Lung (tissue), 12 donors: ENCODE data around the gene TMEM52. TPM values are rescaled to one million over a fixed set of nuclear protein-coding genes. Genes with fewer than 3 reads are reported as not detected.

ENCODE experiments used
- ATAC-seq: fragments of 200-7000 bp; cut with Tn5 transposase; one replicate; pipeline ENCODE4 v1.9.1; 2020; ENCODE audit warnings: moderate number of reproducible peaks; ENCODE audit not compliant: insufficient read depth, low FRiP score
- DNase-seq, 3 donors: peaks; one replicate each; pipeline ENCODE4 v3.0.0-alpha.2; 2013 to 2017
- H3K27ac ChIP-seq, 2 donors: one replicate each; pipeline ENCODE4 v1.5.1; 2013; ENCODE audit warnings: mild to moderate bottlenecking in 2 of 2, moderate library complexity in 2 of 2, control low read depth in 1 of 2, inconsistent platforms in 1 of 2, low read depth in 1 of 2, low read length in 1 of 2
- H3K27me3 ChIP-seq, 3 donors: one replicate each; pipeline ENCODE4 v1.5.1; 2013; ENCODE audit warnings: low read length in 2 of 3; ENCODE audit not compliant: control insufficient read depth in 3 of 3, insufficient read depth in 3 of 3
- H3K36me3 ChIP-seq, 4 donors: one replicate each; pipeline ENCODE4 v1.5.1; 2013; ENCODE audit warnings: low read length in 4 of 4, mild to moderate bottlenecking in 1 of 4, moderate library complexity in 1 of 4; ENCODE audit not compliant: control insufficient read depth in 4 of 4, insufficient read depth in 4 of 4
- H3K4me1 ChIP-seq, 5 donors: one replicate each; pipeline ENCODE4 v1.5.1; 2013; ENCODE audit warnings: low read length in 5 of 5, mild to moderate bottlenecking in 2 of 5, moderate library complexity in 1 of 5; ENCODE audit not compliant: control insufficient read depth in 5 of 5, insufficient read depth in 5 of 5
- H3K4me3 ChIP-seq: one replicate; pipeline ENCODE4 v1.5.1; 2013; ENCODE audit warnings: mild to moderate bottlenecking, control low read depth, moderate library complexity
- H3K9ac ChIP-seq, 2 donors: one replicate each; pipeline ENCODE4 v1.5.1; 2013; ENCODE audit warnings: low read length in 2 of 2, control low read depth in 1 of 2; ENCODE audit not compliant: insufficient read depth in 1 of 2
- H3K9me3 ChIP-seq, 4 donors: one replicate each; pipeline ENCODE4 v1.5.1; 2013; ENCODE audit warnings: low read length in 3 of 4, mild to moderate bottlenecking in 1 of 4, moderate library complexity in 1 of 4; ENCODE audit not compliant: control insufficient read depth in 4 of 4, insufficient read depth in 3 of 4
- WGBS, 2 donors: extraction: QIAGEN DNeasy Blood & Tissue Kit; methylation state at CpG; one replicate each; pipeline ENCODE4 v1.1.7; 2013; 5-methylcytosine and 5-hydroxymethylcytosine counted together
- polyA plus RNA-seq, 2 donors: library from polyadenylated mRNA; stranded (reverse); fragments of 200-250 nt; gene quantifications; one replicate each; pipeline ENCODE4 v1.2.1, GENCODE V29; 2013
- total RNA-seq, 2 donors: library from RNA; depleted of rRNA in 1 of 2; stranded (reverse); fragments of >200 nt in 1 of 2; gene quantifications; one replicate each; pipeline ENCODE4 v1.2.1, GENCODE V29; 2014 to 2021
- TF ChIP-seq, protein P1 (sequence below): IDR thresholded peaks from 2 replicates; pipeline ENCODE4 v1.5.1; 2012; ENCODE audit warnings: mild to moderate bottlenecking; ENCODE audit errors: control extremely low read depth, extremely low read depth
- donor health status: control.
- donor health status: control.
- donor health status: Bipolar disorder and iron deficiency.
- donor health status: healthy.
- donor health status: DM: yes; HTN: yes; CAD: no.

The TMEM52 gene
- total and polyA plus RNA-seq, 4 donors = 2.8 to 6.1 (median 3.1) TPM; not detected in 1

DNA sequence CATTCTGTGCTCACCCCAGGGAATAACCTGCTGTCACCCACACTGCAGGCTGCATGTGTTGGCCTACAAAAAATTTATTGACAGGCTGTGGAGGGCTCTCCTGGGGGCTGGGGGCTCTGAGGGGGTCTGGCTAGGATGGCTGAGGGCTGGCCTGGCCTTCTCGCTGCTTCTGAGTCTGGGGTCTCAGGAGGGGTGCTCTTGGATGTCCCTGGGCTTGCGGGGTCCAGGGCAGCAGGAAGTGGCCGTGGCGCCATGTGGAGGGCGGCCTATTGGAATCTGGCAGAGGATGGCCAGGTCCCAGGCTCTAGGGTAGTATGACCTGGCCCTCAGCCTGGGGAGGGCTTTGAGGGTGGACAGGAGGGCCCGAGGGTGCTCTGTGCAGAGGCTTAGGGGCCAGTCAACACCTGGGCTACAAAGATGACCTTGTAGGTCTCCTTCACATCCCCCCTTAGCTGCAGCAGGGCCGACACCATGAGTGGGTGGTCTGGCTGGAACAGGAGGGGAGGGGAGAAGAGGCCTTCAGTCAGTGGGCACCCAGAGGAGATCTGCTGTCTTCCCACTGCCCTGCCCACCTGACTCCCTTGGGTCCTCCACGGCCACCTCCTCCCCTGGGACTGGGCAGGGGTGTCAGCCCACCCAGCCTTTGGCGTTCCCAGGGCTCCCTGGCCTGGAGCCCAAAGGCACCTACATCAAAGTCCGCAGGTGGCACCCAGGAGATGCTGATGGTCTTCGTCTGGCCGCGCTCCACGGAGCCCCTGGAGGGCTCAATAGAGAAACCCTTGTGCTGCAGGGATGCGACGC is 3.0 kb upstream of the TMEM52 start:
- Histone ChIP-seq H3K27ac (no peak overlapping the region), H3K27me3 (peaks cover 0 to 4% (median 0%) of the 10 kb centered on the region in 3 donors), H3K4me1 (peaks cover 0 to 12% (median 1%) of the 10 kb centered on the region in 5 donors), H3K36me3 (no peaks in the 10 kb centered on the region), H3K9me3 (no peaks in the 10 kb centered on the region), H3K4me3 (no peak overlapping the region), H3K9ac (no peak overlapping the region)
- ATAC-seq (no peak), DNase-seq (peak in 1 of 3 donors; percentile 7)
- 93 to 94% methylated on average over 16 of the region's 16 CpGs for WGBS, 2 donors
- TF ChIP-seq, protein P1, sequence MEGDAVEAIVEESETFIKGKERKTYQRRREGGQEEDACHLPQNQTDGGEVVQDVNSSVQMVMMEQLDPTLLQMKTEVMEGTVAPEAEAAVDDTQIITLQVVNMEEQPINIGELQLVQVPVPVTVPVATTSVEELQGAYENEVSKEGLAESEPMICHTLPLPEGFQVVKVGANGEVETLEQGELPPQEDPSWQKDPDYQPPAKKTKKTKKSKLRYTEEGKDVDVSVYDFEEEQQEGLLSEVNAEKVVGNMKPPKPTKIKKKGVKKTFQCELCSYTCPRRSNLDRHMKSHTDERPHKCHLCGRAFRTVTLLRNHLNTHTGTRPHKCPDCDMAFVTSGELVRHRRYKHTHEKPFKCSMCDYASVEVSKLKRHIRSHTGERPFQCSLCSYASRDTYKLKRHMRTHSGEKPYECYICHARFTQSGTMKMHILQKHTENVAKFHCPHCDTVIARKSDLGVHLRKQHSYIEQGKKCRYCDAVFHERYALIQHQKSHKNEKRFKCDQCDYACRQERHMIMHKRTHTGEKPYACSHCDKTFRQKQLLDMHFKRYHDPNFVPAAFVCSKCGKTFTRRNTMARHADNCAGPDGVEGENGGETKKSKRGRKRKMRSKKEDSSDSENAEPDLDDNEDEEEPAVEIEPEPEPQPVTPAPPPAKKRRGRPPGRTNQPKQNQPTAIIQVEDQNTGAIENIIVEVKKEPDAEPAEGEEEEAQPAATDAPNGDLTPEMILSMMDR = no peak

DNA sequence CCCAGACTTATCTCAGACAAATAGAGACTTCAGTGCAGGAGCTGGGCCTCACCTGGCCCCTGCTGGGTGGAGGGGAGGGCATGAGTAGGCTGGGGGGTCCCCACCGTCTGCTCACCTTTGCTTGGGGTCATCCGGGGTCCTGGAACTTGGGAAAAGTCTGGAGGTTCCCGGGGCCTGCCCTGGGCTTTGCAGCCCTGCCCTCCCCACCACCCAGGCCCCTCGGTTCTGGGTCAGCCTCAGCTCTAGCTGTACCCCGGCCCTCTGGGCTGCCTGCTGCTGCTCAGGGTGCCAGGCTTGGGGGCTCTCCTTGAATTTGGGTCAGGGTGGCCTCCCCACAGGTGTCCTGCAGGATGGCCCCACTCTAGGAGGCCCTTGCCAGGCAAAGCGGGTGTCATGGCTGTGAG is 2.4 kb upstream of the TMEM52 start:
- Histone ChIP-seq H3K27ac (no peak overlapping the region), H3K9ac (no peak overlapping the region), H3K9me3 (no peaks in the 10 kb centered on the region), H3K4me3 (no peak overlapping the region), H3K4me1 (peaks cover 0 to 12% (median 3%) of the 10 kb centered on the region in 5 donors), H3K27me3 (peaks cover 0 to 4% (median 0%) of the 10 kb centered on the region in 3 donors), H3K36me3 (no peaks in the 10 kb centered on the region)
- ATAC-seq (no peak), DNase-seq (peak in 1 of 3 donors; percentile 10)
- TF ChIP-seq, protein P1 = no peak
- 88 to 91% methylated on average over 6 of the region's 6 CpGs for WGBS, 2 donors

DNA sequence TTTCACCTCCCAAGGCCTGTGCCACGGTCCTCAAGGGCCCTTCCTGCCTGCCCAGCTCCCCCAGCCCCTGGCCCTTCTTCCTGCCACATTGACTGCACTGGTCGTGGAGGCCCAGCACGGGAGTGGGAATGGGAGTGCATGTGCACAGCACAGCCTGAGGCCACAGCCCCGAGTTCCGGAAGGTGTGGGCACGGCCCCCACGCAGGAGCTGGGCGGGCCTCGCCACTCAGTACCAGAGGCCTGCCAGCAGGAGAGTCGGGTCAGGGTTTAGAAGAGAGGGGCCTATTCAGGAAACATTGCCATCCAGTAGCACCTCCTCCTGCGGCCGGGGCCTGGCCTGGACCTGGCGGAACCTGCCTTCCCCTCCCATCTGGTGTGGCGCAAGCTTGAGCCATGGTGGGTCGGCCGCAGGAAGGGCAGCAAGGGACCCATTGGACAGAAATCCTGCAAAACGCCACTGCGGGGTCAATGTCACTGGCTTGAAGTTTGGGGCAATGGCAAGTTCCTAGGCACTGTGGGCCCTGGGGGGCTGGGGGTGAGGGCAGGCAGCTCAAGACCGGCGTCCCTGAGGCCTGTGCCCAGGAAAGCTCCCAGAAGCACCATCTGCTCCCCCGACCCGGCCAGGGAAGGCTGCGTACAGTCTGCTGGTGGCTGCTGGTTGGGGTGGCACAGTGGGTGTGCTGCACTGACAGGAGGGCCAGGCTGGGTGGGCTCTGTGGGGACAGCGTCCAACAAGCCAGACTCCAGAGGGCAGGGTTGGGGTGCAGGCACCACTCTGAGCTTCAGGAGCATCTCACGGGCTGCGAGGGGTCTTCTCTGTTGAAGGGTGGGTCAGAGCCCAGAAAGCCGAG is 1.8 kb upstream of the TMEM52 start:
- no peaks in the 10 kb centered on the region for H3K36me3 ChIP-seq
- no peak overlapping the region for H3K4me3 ChIP-seq
- no peak overlapping the region for H3K9ac ChIP-seq
- TF ChIP-seq, protein P1 = no peak
- ATAC-seq = no peak
- H3K9me3 ChIP-seq = no peaks in the 10 kb centered on the region
- peaks cover 0 to 12% (median 3%) of the 10 kb centered on the region in 5 donors for H3K4me1 ChIP-seq
- peak in 1 of 3 donors; percentile 12 for DNase-seq
- no peak overlapping the region for H3K27ac ChIP-seq
- WGBS, 2 donors = 85 to 89% methylated on average over 25 to 27 of the region's 27 CpGs
- H3K27me3 ChIP-seq = peaks cover 0 to 4% (median 0%) of the 10 kb centered on the region in 3 donors
